Prostate gland (tissue), 2 donors: ENCODE data around the gene PEMT. TPM values are rescaled to one million over a fixed set of nuclear protein-coding genes. Genes with fewer than 3 reads are reported as not detected.

Experiments
- DNase-seq: peaks from one replicate; pipeline ENCODE4 v3.0.0-alpha.2; 2019; ENCODE audit warnings: low spot score
- H3K27ac ChIP-seq, 2 donors: fragments of 200-600 bp; sonication (generic); 2 replicates each; pipeline ENCODE4 v1.5.1; 2017 to 2019
- H3K27me3 ChIP-seq: fragments of 200-600 bp; sonication (generic); replicated peaks from 2 replicates; pipeline ENCODE4 v1.5.1; 2019; ENCODE audit not compliant: insufficient read depth
- H3K36me3 ChIP-seq, 2 donors: fragments of 200-600 bp; sonication (generic); 1 replicate in 1 of 2; 2 replicates in 1 of 2; pipeline versions ENCODE4 v1.5.1 to v1.8.1; 2017 to 2019
- H3K4me1 ChIP-seq: fragments of 200-600 bp; sonication (generic); replicated peaks from 2 replicates; pipeline ENCODE4 v1.5.1; 2019
- H3K4me3 ChIP-seq, 2 donors: fragments of 200-600 bp; sonication (generic); 2 replicates each; pipeline ENCODE4 v1.5.1; 2017 to 2019
- H3K9me3 ChIP-seq: fragments of 200-600 bp; sonication (generic); 2 replicates; pipeline ENCODE4 v1.5.1; 2017
- CTCF ChIP-seq, 4 experiments: fragments of 200-600 bp in 2 of 4; fragments of 450-650 bp in 2 of 4; sonication (generic) in 2 of 4; IDR thresholded peaks; 1 replicate in 3 of 4; 2 replicates in 1 of 4; pipeline ENCODE4 v1.5.1; 2016 to 2019; ENCODE audit warnings: antibody characterized with exemption in 4 of 4, mild to moderate bottlenecking in 2 of 4, moderate library complexity in 2 of 4
- POLR2A ChIP-seq: fragments of 450-650 bp; IDR thresholded peaks from one replicate; pipeline ENCODE4 v1.6.1; 2016; ENCODE audit warnings: antibody characterized with exemption, mild to moderate bottlenecking
- POLR2AphosphoS5 ChIP-seq: sonication (generic); formaldehyde crosslinking; IDR thresholded peaks from one replicate; pipeline ENCODE4 v1.6.1; 2017; ENCODE audit warnings: antibody characterized with exemption
- WGBS: methylation state at CpG from one replicate; pipeline ENCODE4 v1.1.5; 2018; 5-methylcytosine and 5-hydroxymethylcytosine counted together
- intact Hi-C: fragments of 100-400 bp; cut with DNase I; formaldehyde crosslinking; loops from one replicate; pipeline ENCODE4 v1.14.2; 2022
- total RNA-seq, 2 donors: library from RNA; depleted of rRNA; stranded (reverse); fragments of >200 nt; gene quantifications; one replicate each; pipeline ENCODE4 v1.1.0, GENCODE V29; 2016

Gene PEMT
- total RNA-seq, 2 donors from 2014 or later = 67.0 to 145 TPM

- TF ChIP-seq POLR2A (no peak), CTCF (IDR thresholded peaks at IDR 0.05) (no peak), POLR2AphosphoS5 (no peak)
- no peaks in the 10 kb centered on the region for H3K4me1 ChIP-seq
- H3K9me3 ChIP-seq = no peaks in the 10 kb centered on the region
- H3K4me3 ChIP-seq = no peak overlapping the region
- 43% methylated on average over 8 of the region's 8 CpGs for WGBS
- intact Hi-C loops = no loop called here
- no peak for DNase-seq
- no peaks in the 10 kb centered on the region for H3K27me3 ChIP-seq
- H3K27ac ChIP-seq = no peak overlapping the region
- H3K36me3 ChIP-seq = no peaks in the 10 kb centered on the region
Observed at GRCh38 chr17:17472333-17472920, 119.1 kb downstream of the PEMT start.

- no peaks in the 10 kb centered on the region for H3K36me3 ChIP-seq
- intact Hi-C loops = no loop called here
- no peak overlapping the region for H3K27ac ChIP-seq
- H3K27me3 ChIP-seq = no peaks in the 10 kb centered on the region
- 87% methylated on average over 3 of the region's 3 CpGs for WGBS
- no peak for DNase-seq
- no peaks in the 10 kb centered on the region for H3K9me3 ChIP-seq
- no peaks in the 10 kb centered on the region for H3K4me1 ChIP-seq
- TF ChIP-seq POLR2A (no peak), POLR2AphosphoS5 (no peak), CTCF (IDR thresholded peaks at IDR 0.05) (no peak)
- no peak overlapping the region for H3K4me3 ChIP-seq
Observed at GRCh38 chr17:17469996-17470395, 121.5 kb downstream of the PEMT start.

GRCh38 chr17:17469358-17469757 is 122.2 kb downstream of the PEMT start:
- Histone ChIP-seq H3K4me3 (no peak overlapping the region), H3K9me3 (no peaks in the 10 kb centered on the region), H3K36me3 (no peaks in the 10 kb centered on the region), H3K27ac (no peak overlapping the region), H3K4me1 (no peaks in the 10 kb centered on the region), H3K27me3 (no peaks in the 10 kb centered on the region)
- TF ChIP-seq POLR2A = no peak
- no peak for TF ChIP-seq POLR2AphosphoS5
- no peak for TF ChIP-seq CTCF (IDR thresholded peaks at IDR 0.05)
- DNase-seq = no peak
- intact Hi-C loops = no loop called here
- WGBS = 93% methylated on average over 4 of the region's 4 CpGs

- no peak for DNase-seq
- no peak overlapping the region for H3K4me3 ChIP-seq
- no peaks in the 10 kb centered on the region for H3K9me3 ChIP-seq
- TF ChIP-seq CTCF (IDR thresholded peaks at IDR 0.05) (no peak), POLR2AphosphoS5 (no peak), POLR2A (no peak)
- H3K36me3 ChIP-seq = no peaks in the 10 kb centered on the region
- intact Hi-C loops = no loop called here
- H3K4me1 ChIP-seq = no peaks in the 10 kb centered on the region
- 81% methylated on average over 5 of the region's 5 CpGs for WGBS
- no peak overlapping the region for H3K27ac ChIP-seq
- no peaks in the 10 kb centered on the region for H3K27me3 ChIP-seq
Observed at GRCh38 chr17:17468217-17469010, 123.1 kb downstream of the PEMT start.

- H3K27ac ChIP-seq = no peak overlapping the region
- H3K4me3 ChIP-seq = no peak overlapping the region
- H3K4me1 ChIP-seq = no peaks in the 10 kb centered on the region
- DNase-seq = no peak
- no peaks in the 10 kb centered on the region for H3K27me3 ChIP-seq
- no peaks in the 10 kb centered on the region for H3K9me3 ChIP-seq
- whole genome bisulfite sequencing = 35% methylated on average over 5 of the region's 5 CpGs
- TF ChIP-seq POLR2AphosphoS5 (no peak), CTCF (IDR thresholded peaks at IDR 0.05) (no peak), POLR2A (no peak)
- intact Hi-C loops = no loop called here
- H3K36me3 ChIP-seq = no peaks in the 10 kb centered on the region
Observed at GRCh38 chr17:17467720-17468119, 123.8 kb downstream of the PEMT start.
